H1 (cell line): ENCODE data around the gene SOBP. TPM values are rescaled to one million over a fixed set of nuclear protein-coding genes. Genes with fewer than 3 reads are reported as not detected.

Experiments
- CTCF ChIA-PET: fragments of 300-600 bp; sonication (Branson Sonifier 250); formaldehyde crosslinking; loops from one replicate; lab custom pipeline; 2021; ENCODE audit not compliant: partially characterized antibody; lab: Charles Lee
- POLR2A ChIA-PET: fragments of 300-600 bp; sonication (Branson Sonifier 250); formaldehyde crosslinking; loops from one replicate; lab custom pipeline; 2021; ENCODE audit warnings: inconsistent platforms; ENCODE audit not compliant: partially characterized antibody; lab: Charles Lee
- DNase-seq, 2 experiments: peaks; one replicate each; pipeline versions ENCODE4 v3.0.0 to v3.0.0-alpha.2; 2010 to 2022; ENCODE audit warnings: low spot score in 2 of 2, low read depth in 1 of 2, mixed read lengths in 1 of 2
- FAIRE-seq: peaks from 2 replicates; lab custom pipeline; 2011; peaks lifted over from hg19 to GRCh38; lab: Jason Lieb, UNC
- H2AFZ ChIP-seq: 2 replicates; pipeline ENCODE4 v1.8.1; 2012; ENCODE audit warnings: low read length, inconsistent platforms
- H2AK5ac ChIP-seq: 2 replicates; pipeline ENCODE4 v1.6.1; 2013; ENCODE audit warnings: low read depth, low read length
- H2BK120ac ChIP-seq: replicated peaks from 2 replicates; pipeline ENCODE3; 2013; ENCODE audit warnings: low read depth, low read length, inconsistent platforms
- H2BK12ac ChIP-seq: 2 replicates; pipeline ENCODE4 v1.6.1; 2013; ENCODE audit warnings: low read depth, low read length
- H2BK15ac ChIP-seq: 2 replicates; pipeline ENCODE4 v1.6.1; 2013; ENCODE audit warnings: low read length
- H2BK20ac ChIP-seq: 2 replicates; pipeline ENCODE4 v1.6.1; 2013; ENCODE audit warnings: low read length
- H2BK5ac ChIP-seq: 2 replicates; pipeline ENCODE4 v1.6.1; 2013; ENCODE audit warnings: low read depth, low read length
- H3K14ac ChIP-seq: 2 replicates; pipeline ENCODE4 v1.6.1; 2013; ENCODE audit warnings: inconsistent platforms; ENCODE audit not compliant: insufficient read length
- H3K18ac ChIP-seq: 2 replicates; pipeline ENCODE4 v1.6.1; 2013; ENCODE audit warnings: low read length; ENCODE audit errors: extremely low read depth
- H3K23ac ChIP-seq: 2 replicates; pipeline ENCODE4 v1.6.1; 2013; ENCODE audit warnings: inconsistent platforms; ENCODE audit not compliant: insufficient read length
- H3K23me2 ChIP-seq: 2 replicates; pipeline ENCODE4 v1.6.1; 2013; ENCODE audit warnings: low read depth, low read length
- H3K27ac ChIP-seq: 2 replicates; pipeline ENCODE4 v1.6.1; 2011; ENCODE audit warnings: low read depth, low read length, inconsistent platforms
- H3K27me3 ChIP-seq, 4 experiments: replicated peaks in 1 of 4; 1 replicate in 1 of 4; 2 replicates in 3 of 4; pipeline versions ENCODE4 v1.6.1 to v1.8.1; 2011 to 2013; ENCODE audit warnings: low read length in 3 of 4, mild to moderate bottlenecking in 3 of 4, inconsistent platforms in 2 of 4, mixed read lengths in 2 of 4, moderate library complexity in 1 of 4; ENCODE audit not compliant: control insufficient read depth in 3 of 4, insufficient read depth in 3 of 4; ENCODE audit errors: extremely low read depth in 1 of 4
- H3K36me3 ChIP-seq, 4 experiments: 2 replicates each; pipeline versions ENCODE4 v1.6.1 to v1.8.1; 2011 to 2013; ENCODE audit warnings: mild to moderate bottlenecking in 4 of 4, low read length in 3 of 4, moderate library complexity in 2 of 4, control low read depth in 1 of 4, inconsistent platforms in 1 of 4; ENCODE audit not compliant: insufficient read depth in 4 of 4, control insufficient read depth in 2 of 4
- H3K4ac ChIP-seq: replicated peaks from 2 replicates; pipeline ENCODE3; 2013; ENCODE audit warnings: low read length, low read depth, mixed read lengths, inconsistent platforms; ENCODE audit not compliant: insufficient read length
- H3K4me1 ChIP-seq, 4 experiments: replicated peaks in 1 of 4; 1 replicate in 1 of 4; 2 replicates in 3 of 4; pipeline versions ENCODE4 v1.6.1 to v1.8.1; 2011 to 2013; ENCODE audit warnings: low read length in 3 of 4, inconsistent platforms in 2 of 4, mixed read lengths in 1 of 4; ENCODE audit not compliant: insufficient read depth in 4 of 4, control insufficient read depth in 3 of 4
- H3K4me2 ChIP-seq, 2 experiments: 2 replicates each; pipeline versions ENCODE4 v1.6.1 to v1.8.1; 2011 to 2013; ENCODE audit warnings: low read depth in 2 of 2, low read length in 2 of 2, control low read depth in 1 of 2, inconsistent platforms in 1 of 2, mild to moderate bottlenecking in 1 of 2; ENCODE audit not compliant: insufficient read depth in 1 of 2
- H3K4me3 ChIP-seq, 4 experiments: fragments of 200-600, 300-600 bp in 1 of 4; sonication (generic), shearing (Covaris generic), sonication (Bioruptor Twin) in 1 of 4; 2 replicates each; pipeline versions ENCODE4 v1.5.1 to v1.8.1; 2011 to 2016; ENCODE audit warnings: low read length in 4 of 4, low read depth in 3 of 4, control low read depth in 2 of 4, inconsistent platforms in 2 of 4, mild to moderate bottlenecking in 2 of 4, mixed read lengths in 1 of 4, moderate library complexity in 1 of 4; ENCODE audit not compliant: insufficient read depth in 2 of 4; ENCODE audit errors: extremely low read depth in 1 of 4
- H3K56ac ChIP-seq: replicated peaks from 2 replicates; pipeline ENCODE3; 2013; ENCODE audit warnings: low read depth, mild to moderate bottlenecking, mixed read lengths, low read length, inconsistent platforms; ENCODE audit not compliant: insufficient read length
- H3K79me1 ChIP-seq: 2 replicates; pipeline ENCODE4 v1.6.1; 2013; ENCODE audit warnings: low read depth, low read length, control low read depth
- H3K79me2 ChIP-seq, 2 experiments: 2 replicates each; pipeline versions ENCODE4 v1.6.1 to v1.8.1; 2012 to 2013; ENCODE audit warnings: low read length in 2 of 2, mild to moderate bottlenecking in 2 of 2, inconsistent platforms in 1 of 2; ENCODE audit not compliant: insufficient read depth in 2 of 2, control insufficient read depth in 1 of 2
- H3K9ac ChIP-seq, 4 experiments: replicated peaks in 1 of 4; 1 replicate in 1 of 4; 2 replicates in 3 of 4; pipeline versions ENCODE4 v1.6.1 to v1.8.1; 2011 to 2013; ENCODE audit warnings: low read depth in 3 of 4, low read length in 3 of 4, control low read depth in 2 of 4, mild to moderate bottlenecking in 2 of 4, moderate library complexity in 2 of 4, inconsistent platforms in 1 of 4; ENCODE audit errors: extremely low read depth in 1 of 4
- H3K9me3 ChIP-seq, 2 experiments: 2 replicates each; pipeline versions ENCODE4 v1.6.1 to v1.8.1; 2012 to 2013; ENCODE audit warnings: mild to moderate bottlenecking in 2 of 2, moderate library complexity in 2 of 2, control low read depth in 1 of 2, inconsistent platforms in 1 of 2, low read depth in 1 of 2, low read length in 1 of 2, mixed read lengths in 1 of 2; ENCODE audit not compliant: insufficient read depth in 2 of 2
- H4K20me1 ChIP-seq, 2 experiments: replicated peaks in 1 of 2; 2 replicates each; pipeline versions ENCODE3 to v1.8.1; 2011 to 2013; ENCODE audit warnings: inconsistent platforms in 2 of 2, low read length in 2 of 2, mild to moderate bottlenecking in 1 of 2; ENCODE audit not compliant: insufficient read depth in 2 of 2, control insufficient read depth in 1 of 2
- H4K5ac ChIP-seq: 2 replicates; pipeline ENCODE4 v1.6.1; 2013; ENCODE audit warnings: low read length, low read depth, mixed read lengths, inconsistent platforms; ENCODE audit not compliant: insufficient read length
- H4K8ac ChIP-seq: 2 replicates; pipeline ENCODE4 v1.8.0; 2013; ENCODE audit warnings: mild to moderate bottlenecking, moderate library complexity, low read length, inconsistent platforms; ENCODE audit not compliant: insufficient read depth; ENCODE audit errors: extremely low read depth
- H4K91ac ChIP-seq: replicated peaks from 2 replicates; pipeline ENCODE3; 2013; ENCODE audit warnings: low read length, mixed read lengths, inconsistent platforms; ENCODE audit not compliant: insufficient read length
- BRCA1 ChIP-seq: IDR thresholded peaks from 2 replicates; pipeline ENCODE4 v1.6.1; 2012; ENCODE audit warnings: low read depth, low read length, improper control_type of control experiment
- CBX8 ChIP-seq: fragments of 300-800, 300-1000 bp; sonication (generic); IDR thresholded peaks from 2 replicates; pipeline ENCODE4 v1.7.1; 2016; ENCODE audit warnings: low read depth, low read length, borderline replicate concordance
- CREB1 ChIP-seq: IDR thresholded peaks from 2 replicates; pipeline ENCODE4 v1.6.1; 2012; ENCODE audit warnings: inconsistent platforms
- NANOG ChIP-seq: IDR thresholded peaks from 2 replicates; pipeline ENCODE4 v1.6.1; 2011; ENCODE audit warnings: low read length, low read depth, mild to moderate bottlenecking, inconsistent platforms; ENCODE audit not compliant: insufficient read depth, poor library complexity, severe bottlenecking
- NRF1 ChIP-seq: IDR thresholded peaks from 2 replicates; pipeline ENCODE4 v1.6.1; 2011; ENCODE audit warnings: mild to moderate bottlenecking, low read depth, low read length, improper control_type of control experiment
- RNF2 ChIP-seq: fragments of 200-900, 300-1000 bp; sonication (generic); IDR thresholded peaks from 2 replicates; pipeline ENCODE4 v1.7.1; 2016; ENCODE audit warnings: borderline replicate concordance, low read depth, mild to moderate bottlenecking, antibody characterized with exemption, low read length; ENCODE audit not compliant: poor library complexity, severe bottlenecking; ENCODE audit errors: missing control alignments
- TAF7 ChIP-seq: optimal IDR thresholded peaks from 2 replicates; pipeline ENCODE3; 2011; ENCODE audit warnings: low read depth, mild to moderate bottlenecking, inconsistent platforms, low read length, moderate library complexity, borderline replicate concordance
- ZNF274 ChIP-seq: IDR thresholded peaks from 2 replicates; pipeline ENCODE4 v1.7.0; 2012; ENCODE audit warnings: low read length, borderline replicate concordance; ENCODE audit errors: extremely low read depth
- WGBS, 2 experiments: shearing (Covaris generic) in 1 of 2; methylation state at CpG; one replicate each; pipeline versions ENCODE4 v1.1.6 to v1.1.7; 2013 to 2015; ENCODE audit warnings: low lambda C conversion rate in 2 of 2, mixed read lengths in 2 of 2, inconsistent platforms in 1 of 2, low coverage in 1 of 2, missing lambda C conversion rate in 1 of 2; ENCODE audit not compliant: insufficient replicate concordance in 2 of 2, insufficient coverage in 1 of 2, insufficient read length in 1 of 2; ENCODE audit errors: extremely low coverage in 1 of 2, missing lambda C conversion rate in 1 of 2; 5-methylcytosine and 5-hydroxymethylcytosine counted together
- polyA plus RNA-seq, 7 experiments: library from polyadenylated mRNA; depleted of rRNA in 3 of 7; stranded (reverse) in 5 of 7; unstranded in 2 of 7; fragments of >200 nt in 5 of 7; fragments of 200-250 nt in 2 of 7; gene quantifications; 1 replicate in 5 of 7; 2 replicates in 1 of 7; 4 replicates in 1 of 7; pipeline versions ENCODE4 v1.2.1 to v1.2.3, GENCODE V29; 2011 to 2013; ENCODE audit warnings: missing spikeins in 2 of 7, mixed read lengths in 2 of 7
- total RNA-seq: library from RNA; stranded (reverse); fragmentation: NEBNext Ultra II Directional; extraction: Animal tissue kit (Norgen Biotek cat#: 25700); gene quantifications from 2 replicates; pipeline ENCODE4 v1.2.1, GENCODE V29; 2021

Gene SOBP
- total and polyA plus RNA-seq, 2 of the 8 experiments (the other 6 are each of a cell fraction or from before 2014, with no cell fraction given) = 0.45 to 6.2 TPM

GRCh38 chr6:107683183-107683582 is 193.3 kb downstream of the SOBP start:
- Histone ChIP-seq H4K8ac (no peak overlapping the region), H3K79me2 (no peaks in the 10 kb centered on the region), H3K23me2 (no peaks in the 10 kb centered on the region), H3K23ac (no peak overlapping the region), H2BK20ac (no peak overlapping the region), H3K36me3 (no peaks in the 10 kb centered on the region), H4K20me1 (no peaks in the 10 kb centered on the region), H3K9ac (no peak overlapping the region), H3K18ac (no peak overlapping the region), H2AFZ (no peak overlapping the region), H3K14ac (no peak overlapping the region), H3K27ac (no peak overlapping the region), H3K4me2 (no peak overlapping the region), H3K4ac (no peak overlapping the region), H2BK15ac (no peak overlapping the region), H3K4me1 (no peaks in the 10 kb centered on the region), H2AK5ac (no peak overlapping the region), H4K91ac (no peak overlapping the region), H2BK12ac (no peak overlapping the region), H2BK120ac (no peak overlapping the region), H3K9me3 (peaks cover 7% of the 10 kb centered on the region in 2 experiments; a peak in 2 of 4 replicates), H3K4me3 (no peak overlapping the region), H4K5ac (no peak overlapping the region), H2BK5ac (no peak overlapping the region), H3K27me3 (no peaks in the 10 kb centered on the region), H3K56ac (no peak overlapping the region), H3K79me1 (no peaks in the 10 kb centered on the region)
- DNase-seq (no peak), FAIRE-seq (no peak)
- WGBS, 2 experiments = 88% methylated on average over 2 of the region's 2 CpGs; no CpG with 5 or more reads in 1 of the 2 experiments
- POLR2A ChIA-PET = no interaction called here
- CTCF ChIA-PET = interaction anchor here (0.8 to 1.3 kb wide), 2 partner anchors 10 to 750 kb away, joined by 3 to 4 read pairs; no protein-coding TSS in a partner anchor
- TF ChIP-seq NRF1 (no peak), TAF7 (no peak), NANOG (no peak), BRCA1 (no peak), RNF2 (no peak), ZNF274 (no peak), CBX8 (no peak), CREB1 (no peak)
